ENCODE measurements around the gene TSPAN3.

Gene TSPAN3

GRCh38 chr15:77083381-77084160 lies 12.7 kb upstream of the TSPAN3 start:
- peak; percentile 75 for DNase-seq

- no peak for DNase-seq
These were observed 11.1 kb upstream of the TSPAN3 start for GRCh38 chr15:77081971-77082370.

GRCh38 chr15:77076323-77076915 lies 5.5 kb upstream of the TSPAN3 start:
- DNase-seq = no peak

- no peak for DNase-seq
These were observed 4.6 kb upstream of the TSPAN3 start for GRCh38 chr15:77075528-77075927.

GRCh38 chr15:77074350-77074749 lies 3.4 kb upstream of the TSPAN3 start:
- DNase-seq = no peak

GRCh38 chr15:77071305-77072223 lies 655 bp upstream of the TSPAN3 start:
- DNase-seq = no peak

GRCh38 chr15:77070180-77070494 lies 772 bp downstream of the TSPAN3 start:
- DNase-seq = no peak

- DNase-seq = no peak
These were observed 1.3 kb downstream of the TSPAN3 start for GRCh38 chr15:77069521-77070121.

- no peak for DNase-seq
These were observed 2.3 kb downstream of the TSPAN3 start for GRCh38 chr15:77068633-77069032.

GRCh38 chr15:77067691-77068367 lies 3.1 kb downstream of the TSPAN3 start:
- no peak for DNase-seq

GRCh38 chr15:77066971-77067690 lies 3.8 kb downstream of the TSPAN3 start:
- DNase-seq = no peak

GRCh38 chr15:77064539-77065308 lies 6.2 kb downstream of the TSPAN3 start:
- DNase-seq = no peak

GRCh38 chr15:77064063-77064462 lies 6.8 kb downstream of the TSPAN3 start:
- DNase-seq = no peak

GRCh38 chr15:77063249-77063648 lies 7.7 kb downstream of the TSPAN3 start:
- DNase-seq = no peak

GRCh38 chr15:77060546-77060945 lies 10.4 kb downstream of the TSPAN3 start:
- DNase-seq = no peak

- no peak for DNase-seq
These were observed 11.0 kb downstream of the TSPAN3 start for GRCh38 chr15:77059786-77060361.

GRCh38 chr15:77058468-77058867 lies 12.4 kb downstream of the TSPAN3 start:
- no peak for DNase-seq

- no peak for DNase-seq
These were observed 13.2 kb downstream of the TSPAN3 start for GRCh38 chr15:77057685-77058084.

- no peak for DNase-seq
These were observed 13.8 kb downstream of the TSPAN3 start for GRCh38 chr15:77057072-77057471.

- DNase-seq = no peak
These were observed 17.2 kb downstream of the TSPAN3 start for GRCh38 chr15:77053709-77054108.

- DNase-seq = no peak
These were observed 18.4 kb downstream of the TSPAN3 start for GRCh38 chr15:77052556-77052955.

Data from CD4-positive, alpha-beta T cell treated with Interleukin-17A for 4 hours (primary cell).